ENCODE results near the gene LIMK2. TPM values are rescaled to one million over a fixed set of nuclear protein-coding genes. Genes with fewer than 3 reads are reported as not detected.
"Not testable (repeated sequence)": the region's sequence is repeated elsewhere in the genome, so short reads cannot be mapped to it uniquely, and the experiment has no call there.

Gene LIMK2
- total and polyA plus RNA-seq, 9 of the 15 experiments (the other 6 are each of a cell fraction or from before 2014, with no cell fraction given), result 1.1 to 14.5 (median 8.5) TPM

DNA sequence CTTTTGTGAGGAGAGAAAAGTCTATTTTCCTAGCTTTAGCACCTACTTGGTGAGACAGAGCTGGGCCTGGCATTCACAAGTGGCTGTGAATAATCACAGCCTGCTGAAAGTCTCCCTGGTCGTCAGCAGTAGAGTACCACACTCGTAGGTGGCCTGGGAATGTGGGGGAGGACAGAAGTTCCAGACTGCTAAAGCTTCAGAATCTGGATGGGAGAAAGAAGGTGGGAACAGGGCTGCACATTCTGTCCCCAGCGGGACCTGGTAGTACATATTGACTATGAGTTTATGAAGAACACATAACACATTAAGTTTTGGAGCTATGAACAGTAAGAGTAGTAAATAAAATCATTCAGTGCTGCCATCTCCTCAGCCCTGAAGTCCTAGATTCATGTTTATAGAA, 19.0 kb upstream of the LIMK2 start:
- Histone ChIP-seq H3K4me2 (ENCODE audit: insufficient read depth, low read length) (no peak overlapping the region), H3K9me3 (replicated peaks; ENCODE audit: control insufficient read depth, insufficient read depth, low read depth, low read length) (no peaks in the 10 kb centered on the region), H3K9me1 (ENCODE audit: control insufficient read depth, insufficient read depth, low read length) (no peaks in the 10 kb centered on the region), H3K27ac (ENCODE audit: extremely low read depth, low read depth, low read length) (no peak overlapping the region), H2AFZ (ENCODE audit: low read depth, low read length) (no peak overlapping the region), H3K79me2 (ENCODE audit: control insufficient read depth, insufficient read depth, low read length) (no peaks in the 10 kb centered on the region), H3K36me3 (ENCODE audit: control insufficient read depth, insufficient read depth, low read length) (peaks cover 9% of the 10 kb centered on the region; the same call in 2 of the 3 replicates), H3K4me1 (replicated peaks in 1 of 2; ENCODE audit: control insufficient read depth in 2 of 2, insufficient read depth in 2 of 2, low read length in 2 of 2) (no peaks in the 10 kb centered on the region), H3K4me3 (no peak overlapping the region), H3K9ac (ENCODE audit: insufficient read depth in 1 of 2, low read depth in 2 of 2, low read length in 2 of 2) (no peak overlapping the region), H3K27me3 (ENCODE audit: control insufficient read depth in 2 of 2, insufficient read depth in 2 of 2, low read length in 2 of 2) (no peaks in the 10 kb centered on the region), H4K20me1 (replicated peaks; ENCODE audit: control insufficient read depth, insufficient read depth, low read length) (no peaks in the 10 kb centered on the region)
- CTCF ChIA-PET (ENCODE audit: low intra/inter-chr PET ratio), result no interaction called here
- POLR2A ChIA-PET, result interaction anchor here (0.8 to 1.1 kb wide), 2 partner anchors 20 to 22 kb away, joined by 3 to 4 read pairs; partner anchors contain the start of gene LIMK2
- WGBS (ENCODE audit: insufficient coverage, low coverage, missing lambda C conversion rate), result 49% methylated on average over 3 of the region's 3 CpGs
- in situ Hi-C loops (cut with MboI) (no loop called here), intact Hi-C loops (cut with micrococcal nuclease) (no loop called here)
- no TSS peak for BruUV-seq (replicated peaks)
- DNase-seq (ENCODE audit: extremely low read depth in 1 of 4, low spot score in 3 of 4) (no peak), FAIRE-seq (no peak), ATAC-seq (no peak)
- no peak for TF ChIP-seq CREBBP (IDR thresholded peaks at IDR 0.05; ENCODE audit: low read depth, low read length)
- TF ChIP-seq, protein P1, sequence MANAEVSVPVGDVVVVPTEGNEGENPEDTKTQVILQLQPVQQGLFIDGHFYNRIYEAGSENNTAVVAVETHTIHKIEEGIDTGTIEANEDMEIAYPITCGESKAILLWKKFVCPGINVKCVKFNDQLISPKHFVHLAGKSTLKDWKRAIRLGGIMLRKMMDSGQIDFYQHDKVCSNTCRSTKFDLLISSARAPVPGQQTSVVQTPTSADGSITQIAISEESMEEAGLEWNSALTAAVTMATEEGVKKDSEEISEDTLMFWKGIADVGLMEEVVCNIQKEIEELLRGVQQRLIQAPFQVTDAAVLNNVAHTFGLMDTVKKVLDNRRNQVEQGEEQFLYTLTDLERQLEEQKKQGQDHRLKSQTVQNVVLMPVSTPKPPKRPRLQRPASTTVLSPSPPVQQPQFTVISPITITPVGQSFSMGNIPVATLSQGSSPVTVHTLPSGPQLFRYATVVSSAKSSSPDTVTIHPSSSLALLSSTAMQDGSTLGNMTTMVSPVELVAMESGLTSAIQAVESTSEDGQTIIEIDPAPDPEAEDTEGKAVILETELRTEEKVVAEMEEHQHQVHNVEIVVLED (CRISPR knock-in tag; IDR thresholded peaks at IDR 0.05), result no peak

DNA sequence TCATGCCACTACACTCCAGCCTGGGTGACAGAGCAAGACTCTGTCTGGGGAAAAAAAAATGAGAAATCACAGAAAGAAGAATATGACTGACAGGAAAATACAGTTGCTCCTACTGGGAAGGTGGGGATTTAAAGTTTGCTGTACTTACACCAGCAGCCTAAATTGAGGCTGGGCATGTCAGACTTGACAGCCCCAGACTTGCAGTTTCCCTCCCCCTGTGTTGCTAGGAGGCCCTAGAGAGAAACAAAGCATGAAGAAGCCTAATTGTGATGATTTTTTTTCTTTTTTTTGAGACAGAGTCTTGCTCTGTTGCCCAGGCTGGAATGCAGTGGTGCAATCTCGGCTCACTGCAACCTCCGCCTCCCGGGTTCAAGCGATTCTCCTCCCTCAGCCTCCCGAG, 17.4 kb upstream of the LIMK2 start:
- H3K79me2 ChIP-seq (ENCODE audit: control insufficient read depth, insufficient read depth, low read length); H3K27ac ChIP-seq (ENCODE audit: extremely low read depth, low read depth, low read length); H4K20me1 ChIP-seq (replicated peaks; ENCODE audit: control insufficient read depth, insufficient read depth, low read length); H3K4me3 ChIP-seq; CTCF ChIA-PET (ENCODE audit: low intra/inter-chr PET ratio); H3K27me3 ChIP-seq (ENCODE audit: control insufficient read depth in 2 of 2, insufficient read depth in 2 of 2, low read length in 2 of 2); ATAC-seq; DNase-seq (ENCODE audit: extremely low read depth in 1 of 4, low spot score in 3 of 4); H3K36me3 ChIP-seq (ENCODE audit: control insufficient read depth, insufficient read depth, low read length); BruUV-seq (replicated peaks); FAIRE-seq; H3K4me1 ChIP-seq (replicated peaks in 1 of 2; ENCODE audit: control insufficient read depth in 2 of 2, insufficient read depth in 2 of 2, low read length in 2 of 2); H3K9me3 ChIP-seq (replicated peaks; ENCODE audit: control insufficient read depth, insufficient read depth, low read depth, low read length); in situ Hi-C loops (cut with MboI); H2AFZ ChIP-seq (ENCODE audit: low read depth, low read length); H3K9me1 ChIP-seq (ENCODE audit: control insufficient read depth, insufficient read depth, low read length); intact Hi-C loops (cut with micrococcal nuclease); POLR2A ChIA-PET; H3K4me2 ChIP-seq (ENCODE audit: insufficient read depth, low read length); H3K9ac ChIP-seq (ENCODE audit: insufficient read depth in 1 of 2, low read depth in 2 of 2, low read length in 2 of 2): not testable (repeated sequence)
- WGBS (ENCODE audit: insufficient coverage, low coverage, missing lambda C conversion rate), result 60% methylated on average over 1 of the region's 5 CpGs

Data from K562 (cell line).